PC-9 (cell line): ENCODE measurements around the gene TRIM39. TPM values are rescaled to one million over a fixed set of nuclear protein-coding genes. Genes with fewer than 3 reads are reported as not detected.
"Not testable (repeated sequence)": the region's sequence is repeated elsewhere in the genome, so short reads cannot be mapped to it uniquely, and the experiment has no call there.

Source experiments
- BruUV-seq: library from RNA; stranded (reverse); fragments of 400-500 nt; replicated peaks from 2 replicates; lab custom pipeline; 2021; lab: Mats Ljungman, UMichigan
- CTCF ChIA-PET: fragments of 300-600 bp; sonication (Branson Sonifier 250); formaldehyde crosslinking; loops from one replicate; lab custom pipeline; 2022; ENCODE audit warnings: antibody characterized with exemption; lab: Charles Lee
- POLR2A ChIA-PET: fragments of 300-600 bp; sonication (Branson Sonifier 250); formaldehyde crosslinking; loops from one replicate; lab custom pipeline; 2022; ENCODE audit warnings: antibody characterized with exemption; ENCODE audit not compliant: unreplicated experiment; lab: Charles Lee
- DNase-seq, 2 experiments: peaks; one replicate each; pipeline versions ENCODE4 v3.0.0 to v3.0.0-alpha.2; 2015 to 2022; ENCODE audit warnings: mixed read lengths in 1 of 2
- H2AFZ ChIP-seq: fragments of 200-600 bp; sonication (generic); 2 replicates; pipeline ENCODE4 v1.8.1; 2017; ENCODE audit warnings: antibody characterized with exemption
- H3F3A ChIP-seq: fragments of 200-600 bp; sonication (generic); 2 replicates; pipeline ENCODE4 v1.8.1; 2017; ENCODE audit warnings: antibody characterized with exemption, mild to moderate bottlenecking, low read depth; ENCODE audit not compliant: insufficient read depth
- H3K27ac ChIP-seq: fragments of 200-600 bp; sonication (generic); 2 replicates; pipeline ENCODE4 v1.6.1; 2016; ENCODE audit warnings: mixed run types
- H3K27me3 ChIP-seq: fragments of 200-600 bp; sonication (generic); 2 replicates; pipeline ENCODE4 v1.6.1; 2016; ENCODE audit warnings: low read depth, mixed run types; ENCODE audit not compliant: insufficient read depth
- H3K36me3 ChIP-seq: fragments of 200-600 bp; sonication (generic); 2 replicates; pipeline ENCODE4 v1.6.1; 2016; ENCODE audit warnings: low read depth, mixed run types
- H3K4me1 ChIP-seq: fragments of 200-600 bp; sonication (generic); replicated peaks from 2 replicates; pipeline ENCODE4 v1.6.1; 2016; ENCODE audit warnings: mixed run types; ENCODE audit not compliant: insufficient read depth
- H3K4me2 ChIP-seq: fragments of 200-600 bp; sonication (generic); 2 replicates; pipeline ENCODE4 v1.6.1; 2017; ENCODE audit warnings: mixed run types
- H3K4me3 ChIP-seq: fragments of 200-600 bp; sonication (generic); 2 replicates; pipeline ENCODE4 v1.6.1; 2016; ENCODE audit warnings: mixed run types
- H3K79me2 ChIP-seq: fragments of 200-600 bp; sonication (generic); 2 replicates; pipeline ENCODE4 v1.6.1; 2017; ENCODE audit warnings: low read depth, mixed run types
- H3K9me2 ChIP-seq: fragments of 200-600 bp; sonication (generic); 2 replicates; pipeline ENCODE4 v1.8.1; 2017; ENCODE audit warnings: mild to moderate bottlenecking; ENCODE audit not compliant: insufficient read depth
- H3K9me3 ChIP-seq: fragments of 200-600 bp; sonication (generic); 2 replicates; pipeline ENCODE4 v1.8.1; 2016; ENCODE audit warnings: low read depth; ENCODE audit not compliant: insufficient read depth
- H4K20me1 ChIP-seq: fragments of 200-600 bp; sonication (generic); 2 replicates; pipeline ENCODE4 v1.8.1; 2017; ENCODE audit not compliant: insufficient read depth
- CTCF ChIP-seq: fragments of 200-600 bp; sonication (generic); conservative IDR thresholded peaks from 2 replicates; pipeline ENCODE4 v1.6.1; 2017; ENCODE audit warnings: mixed run types, antibody characterized with exemption, mild to moderate bottlenecking, moderate library complexity
- EZH2 ChIP-seq: fragments of 200-600 bp; sonication (generic); IDR thresholded peaks from 2 replicates; pipeline ENCODE4 v1.8.0; 2017; ENCODE audit warnings: antibody characterized with exemption, low read depth
- intact Hi-C: fragments of 100-400 bp; cut with micrococcal nuclease; formaldehyde crosslinking; loops from one replicate; pipeline ENCODE4 v1.10.0; 2022; ENCODE audit not compliant: unreplicated experiment
- total RNA-seq: library from RNA; stranded (reverse); gene quantifications from 2 replicates; pipeline ENCODE4 v1.2.3, GENCODE V29; 2021

Gene TRIM39
- total RNA-seq, 1 experiment from 2014 or later: 14.4 TPM

- Histone ChIP-seq H2AFZ (no peak overlapping the region), H3K9me2 (no peaks in the 10 kb centered on the region), H3K27ac (no peak overlapping the region), H3K4me2 (no peak overlapping the region), H3K36me3 (no peaks in the 10 kb centered on the region), H3F3A (no peaks in the 10 kb centered on the region), H3K9me3 (no peaks in the 10 kb centered on the region), H3K4me3 (no peak overlapping the region), H3K27me3 (peaks cover 84% of the 10 kb centered on the region), H3K79me2 (no peaks in the 10 kb centered on the region), H4K20me1 (no peaks in the 10 kb centered on the region), H3K4me1 (no peaks in the 10 kb centered on the region)
- no peak for TF ChIP-seq CTCF
- TF ChIP-seq EZH2: no peak
- ChIA-PET POLR2A (no interaction called here), CTCF (no interaction called here)
- no peak for DNase-seq
- intact Hi-C loops: no loop called here
- no TSS peak for BruUV-seq
These were observed 34.9 kb downstream of the TRIM39 start for GRCh38 chr6:30361661-30362060.

GRCh38 chr6:30363459-30363858 lies 36.7 kb downstream of the TRIM39 start:
- Histone ChIP-seq H3K79me2 (no peaks in the 10 kb centered on the region), H3K27me3 (peaks cover 84% of the 10 kb centered on the region), H2AFZ (no peak overlapping the region), H3F3A (no peaks in the 10 kb centered on the region), H3K4me1 (no peaks in the 10 kb centered on the region), H3K27ac (no peak overlapping the region), H3K36me3 (no peaks in the 10 kb centered on the region), H3K9me2 (no peaks in the 10 kb centered on the region), H3K4me3 (no peak overlapping the region), H3K9me3 (no peaks in the 10 kb centered on the region), H3K4me2 (no peak overlapping the region), H4K20me1 (no peaks in the 10 kb centered on the region)
- no peak for DNase-seq
- no TSS peak for BruUV-seq
- intact Hi-C loops: no loop called here
- CTCF ChIA-PET: no interaction called here
- POLR2A ChIA-PET: no interaction called here
- TF ChIP-seq CTCF (no peak), EZH2 (no peak)

- H2AFZ ChIP-seq: no peak overlapping the region
- no peak overlapping the region for H3K27ac ChIP-seq
- H3K4me3 ChIP-seq: no peak overlapping the region
- peaks cover 89% of the 10 kb centered on the region for H3K27me3 ChIP-seq
- ChIA-PET POLR2A (no interaction called here), CTCF (no interaction called here)
- no peak for DNase-seq
- no peaks in the 10 kb centered on the region for H3K9me2 ChIP-seq
- no peak overlapping the region for H3K4me2 ChIP-seq
- no peaks in the 10 kb centered on the region for H3F3A ChIP-seq
- no peaks in the 10 kb centered on the region for H4K20me1 ChIP-seq
- no peak for TF ChIP-seq EZH2
- peak; percentile 48; the same call in 1 of the 2 replicates for TF ChIP-seq CTCF
- H3K9me3 ChIP-seq: no peaks in the 10 kb centered on the region
- no TSS peak for BruUV-seq
- no peaks in the 10 kb centered on the region for H3K4me1 ChIP-seq
- intact Hi-C loops: no loop called here
- H3K79me2 ChIP-seq: no peaks in the 10 kb centered on the region
- H3K36me3 ChIP-seq: no peaks in the 10 kb centered on the region
These were observed 37.9 kb downstream of the TRIM39 start for GRCh38 chr6:30364591-30364990.

GRCh38 chr6:30369280-30369679 lies 42.6 kb downstream of the TRIM39 start:
- POLR2A ChIA-PET, H3K4me1 ChIP-seq, BruUV-seq, intact Hi-C loops, H3K36me3 ChIP-seq, H4K20me1 ChIP-seq, H3K4me3 ChIP-seq, DNase-seq, H3F3A ChIP-seq, H3K79me2 ChIP-seq, H3K4me2 ChIP-seq, CTCF ChIA-PET, H2AFZ ChIP-seq, H3K27ac ChIP-seq, H3K9me2 ChIP-seq, H3K9me3 ChIP-seq: not testable (repeated sequence)
- H3K27me3 ChIP-seq: peaks cover 76% of the 10 kb centered on the region
